OCI-LY7 (cell line): ENCODE measurements around the gene SNAP91.

ENCODE experiments used
- EZH2phosphoT487 ChIP-seq: fragments of 200-600 bp; sonication (generic); IDR thresholded peaks from 2 replicates; pipeline ENCODE4 v1.6.1; 2018; ENCODE audit warnings: low read depth, borderline replicate concordance, mild to moderate bottlenecking, mixed run types, antibody characterized with exemption, low read length, moderate library complexity, mixed read lengths
- TF ChIP-seq, protein P1 (sequence below): fragments of 200-600 bp; sonication (generic); conservative IDR thresholded peaks from 2 replicates; pipeline ENCODE4 v1.5.1; 2014; ENCODE audit warnings: mild to moderate bottlenecking, antibody characterized with exemption, low read length, moderate library complexity, mixed read lengths

DNA sequence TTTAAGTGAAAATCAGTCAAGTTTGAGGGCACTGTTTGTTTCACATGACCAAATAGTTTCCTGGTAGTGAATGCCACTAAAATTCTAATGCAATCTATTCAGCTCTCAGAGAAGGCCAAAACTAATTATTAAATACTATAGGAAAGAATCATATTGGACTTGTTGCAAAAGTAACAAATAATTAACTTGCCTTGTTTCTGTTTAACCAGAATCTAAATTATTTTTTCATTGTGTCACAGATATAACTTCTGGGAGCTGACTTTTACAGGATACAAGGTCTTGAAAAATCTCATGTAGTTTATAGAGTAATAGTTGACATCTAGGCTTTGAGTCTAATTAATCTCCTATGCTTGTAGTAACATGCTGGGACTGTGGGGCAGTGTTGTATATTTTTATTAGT, 152.0 kb downstream of the SNAP91 start:
- TF ChIP-seq, protein P1, sequence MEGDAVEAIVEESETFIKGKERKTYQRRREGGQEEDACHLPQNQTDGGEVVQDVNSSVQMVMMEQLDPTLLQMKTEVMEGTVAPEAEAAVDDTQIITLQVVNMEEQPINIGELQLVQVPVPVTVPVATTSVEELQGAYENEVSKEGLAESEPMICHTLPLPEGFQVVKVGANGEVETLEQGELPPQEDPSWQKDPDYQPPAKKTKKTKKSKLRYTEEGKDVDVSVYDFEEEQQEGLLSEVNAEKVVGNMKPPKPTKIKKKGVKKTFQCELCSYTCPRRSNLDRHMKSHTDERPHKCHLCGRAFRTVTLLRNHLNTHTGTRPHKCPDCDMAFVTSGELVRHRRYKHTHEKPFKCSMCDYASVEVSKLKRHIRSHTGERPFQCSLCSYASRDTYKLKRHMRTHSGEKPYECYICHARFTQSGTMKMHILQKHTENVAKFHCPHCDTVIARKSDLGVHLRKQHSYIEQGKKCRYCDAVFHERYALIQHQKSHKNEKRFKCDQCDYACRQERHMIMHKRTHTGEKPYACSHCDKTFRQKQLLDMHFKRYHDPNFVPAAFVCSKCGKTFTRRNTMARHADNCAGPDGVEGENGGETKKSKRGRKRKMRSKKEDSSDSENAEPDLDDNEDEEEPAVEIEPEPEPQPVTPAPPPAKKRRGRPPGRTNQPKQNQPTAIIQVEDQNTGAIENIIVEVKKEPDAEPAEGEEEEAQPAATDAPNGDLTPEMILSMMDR = no peak
- no peak for TF ChIP-seq EZH2phosphoT487
